ENCODE data around the gene TUBGCP3.
"Not testable (repeated sequence)": the region's sequence is repeated elsewhere in the genome, so short reads cannot be mapped to it uniquely, and the experiment has no call there.

Gene TUBGCP3

GRCh38 chr13:112562254-112562653, 25.7 kb downstream of the TUBGCP3 start:
- Histone ChIP-seq H3K36me3 (ENCODE audit: insufficient read depth, low read length) (peaks cover 6% of the 10 kb centered on the region; the same call in 1 of the 2 replicates), H3K27me3 (ENCODE audit: insufficient read depth, low read length) (no peaks in the 10 kb centered on the region), H3K4me3 (ENCODE audit: low read depth, low read length) (no peak overlapping the region), H2AFZ (ENCODE audit: low read length, unreplicated experiment) (no peak overlapping the region), H3K4me1 (ENCODE audit: control insufficient read depth, insufficient read depth, low read length, unreplicated experiment) (no peaks in the 10 kb centered on the region), H3K79me2 (ENCODE audit: control insufficient read depth, insufficient read depth, low read length, unreplicated experiment) (peaks cover 15% of the 10 kb centered on the region), H3K27ac (ENCODE audit: low read depth, low read length) (no peak overlapping the region)

- Histone ChIP-seq H3K79me2 (ENCODE audit: control insufficient read depth, insufficient read depth, low read length, unreplicated experiment) (peaks cover 15% of the 10 kb centered on the region), H3K27me3 (ENCODE audit: insufficient read depth, low read length) (no peaks in the 10 kb centered on the region), H3K27ac (ENCODE audit: low read depth, low read length) (no peak overlapping the region), H2AFZ (ENCODE audit: low read length, unreplicated experiment) (no peak overlapping the region), H3K4me3 (ENCODE audit: low read depth, low read length) (no peak overlapping the region), H3K36me3 (ENCODE audit: insufficient read depth, low read length) (peaks cover 12% of the 10 kb centered on the region), H3K4me1 (ENCODE audit: control insufficient read depth, insufficient read depth, low read length, unreplicated experiment) (no peaks in the 10 kb centered on the region)
These were observed 26.5 kb downstream of the TUBGCP3 start for GRCh38 chr13:112561478-112561877.

DNA sequence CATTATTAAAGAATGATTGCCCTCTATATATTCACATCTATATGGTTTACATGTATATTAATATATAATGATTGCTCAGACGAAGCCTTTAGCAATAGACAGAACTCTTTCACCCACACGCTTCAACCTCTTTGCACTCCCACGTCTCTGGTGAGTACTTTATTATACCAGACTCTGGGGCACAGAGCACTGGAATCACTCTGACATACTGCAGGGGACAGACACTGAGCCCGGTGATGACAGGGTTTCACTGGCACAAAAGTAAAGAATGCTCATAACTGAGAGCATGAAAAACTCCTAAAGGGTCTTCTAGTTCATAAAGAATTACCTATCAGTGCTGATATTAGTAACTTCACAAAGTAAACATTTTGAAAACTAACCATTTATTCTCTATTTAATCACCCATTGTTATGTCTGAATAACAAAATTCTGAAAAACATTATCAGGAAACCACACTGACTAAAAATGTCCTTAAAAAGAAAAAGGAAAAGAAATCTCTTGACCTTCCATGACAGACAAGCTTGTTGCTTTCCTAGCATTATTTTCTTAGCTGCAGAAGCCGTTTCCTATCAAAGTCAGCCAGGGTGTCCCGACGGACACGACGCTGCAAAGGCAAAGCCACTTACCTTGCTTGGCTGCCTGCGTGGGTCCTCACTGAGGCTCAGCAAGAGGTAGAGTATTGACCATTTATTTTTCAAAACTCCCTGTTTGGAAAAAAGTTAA, 29.1 kb downstream of the TUBGCP3 start:
- Histone ChIP-seq H3K36me3 (ENCODE audit: insufficient read depth, low read length) (peaks cover 15% of the 10 kb centered on the region; the same call in 1 of the 2 replicates), H3K27me3 (ENCODE audit: insufficient read depth, low read length) (no peaks in the 10 kb centered on the region), H2AFZ (ENCODE audit: low read length, unreplicated experiment) (no peak overlapping the region), H3K27ac (ENCODE audit: low read depth, low read length) (no peak overlapping the region), H3K4me1 (ENCODE audit: control insufficient read depth, insufficient read depth, low read length, unreplicated experiment) (no peaks in the 10 kb centered on the region), H3K4me3 (ENCODE audit: low read depth, low read length) (no peak overlapping the region), H3K79me2 (ENCODE audit: control insufficient read depth, insufficient read depth, low read length, unreplicated experiment) (peaks cover 15% of the 10 kb centered on the region)

DNA sequence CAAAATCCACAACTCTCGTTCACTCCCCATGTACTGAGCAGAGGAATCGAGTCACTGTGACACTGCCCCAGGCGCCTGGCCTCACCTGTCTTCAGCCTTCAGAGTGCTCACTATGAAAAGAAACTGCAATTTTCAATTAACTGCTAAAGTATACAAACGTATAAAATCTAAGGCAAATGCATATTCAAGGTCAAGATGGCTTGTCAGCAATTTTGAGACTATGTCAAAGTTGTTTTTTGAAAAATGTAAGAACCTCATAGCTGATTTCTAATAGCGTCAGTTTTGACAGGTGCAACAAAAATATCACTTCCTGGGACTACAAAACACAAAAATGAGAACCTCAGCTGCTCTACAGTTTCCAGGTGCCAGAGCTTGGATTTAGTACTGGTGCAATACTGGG, 31.4 kb downstream of the TUBGCP3 start:
- no peak overlapping the region for H2AFZ ChIP-seq (ENCODE audit: low read length, unreplicated experiment)
- H3K36me3 ChIP-seq (ENCODE audit: insufficient read depth, low read length): peaks cover 15% of the 10 kb centered on the region; the same call in 1 of the 2 replicates
- H3K4me1 ChIP-seq (ENCODE audit: control insufficient read depth, insufficient read depth, low read length, unreplicated experiment): no peaks in the 10 kb centered on the region
- H3K4me3 ChIP-seq (ENCODE audit: low read depth, low read length): no peak overlapping the region
- peaks cover 10% of the 10 kb centered on the region for H3K79me2 ChIP-seq (ENCODE audit: control insufficient read depth, insufficient read depth, low read length, unreplicated experiment)
- no peak overlapping the region for H3K27ac ChIP-seq (ENCODE audit: low read depth, low read length)
- H3K27me3 ChIP-seq (ENCODE audit: insufficient read depth, low read length): no peaks in the 10 kb centered on the region

DNA sequence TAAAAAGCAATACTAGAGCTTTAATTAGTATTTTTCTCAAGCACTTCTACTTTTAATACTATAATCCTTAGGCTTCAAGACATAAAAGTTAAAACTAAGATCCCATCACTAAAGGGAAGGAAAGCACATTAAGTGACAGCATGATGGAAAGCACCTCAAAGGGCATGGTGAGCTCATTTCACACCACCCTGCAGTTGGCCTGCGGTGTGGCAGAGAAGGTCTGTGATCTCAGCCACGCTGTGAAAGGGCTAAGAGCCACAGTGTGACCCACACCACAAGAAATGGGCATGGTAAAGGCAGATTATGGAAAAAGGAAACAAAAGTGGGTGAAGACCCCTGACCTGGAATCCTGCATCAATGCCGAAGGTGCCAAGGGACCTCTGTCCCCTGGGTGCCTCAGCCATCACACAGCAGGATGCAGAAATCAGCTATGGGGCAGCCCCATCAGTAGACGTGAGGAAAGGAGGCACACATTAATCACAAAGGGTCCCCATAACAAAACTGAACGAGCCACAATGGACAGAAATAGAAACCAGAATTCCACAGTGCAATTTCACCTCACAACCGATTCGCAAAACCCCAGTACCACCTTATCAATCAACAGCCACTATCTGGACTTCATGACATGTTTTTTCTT, 33.6 kb downstream of the TUBGCP3 start:
- peaks cover 18% of the 10 kb centered on the region; the same call in 1 of the 2 replicates for H3K36me3 ChIP-seq (ENCODE audit: insufficient read depth, low read length)

DNA sequence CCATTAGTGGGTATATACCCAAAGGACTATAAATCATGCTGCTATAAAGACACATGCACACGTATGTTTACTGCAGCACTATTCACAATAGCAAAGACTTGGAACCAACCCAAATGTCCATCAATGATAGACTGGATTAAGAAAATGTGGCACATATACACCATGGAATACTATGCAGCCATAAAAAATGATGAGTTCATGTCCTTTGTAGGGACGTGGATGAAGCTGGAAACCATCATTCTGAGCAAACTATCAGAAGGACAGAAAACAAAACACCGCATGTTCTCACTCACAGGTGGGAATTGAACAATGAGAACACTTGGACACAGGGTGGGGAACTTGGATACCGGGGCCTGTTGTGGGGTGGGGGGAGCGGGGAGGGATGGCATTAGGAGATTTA, 39.0 kb downstream of the TUBGCP3 start:
- H3K27ac ChIP-seq (ENCODE audit: low read depth, low read length); H3K4me3 ChIP-seq (ENCODE audit: low read depth, low read length); H3K79me2 ChIP-seq (ENCODE audit: control insufficient read depth, insufficient read depth, low read length, unreplicated experiment); H3K27me3 ChIP-seq (ENCODE audit: insufficient read depth, low read length); H3K4me1 ChIP-seq (ENCODE audit: control insufficient read depth, insufficient read depth, low read length, unreplicated experiment); H2AFZ ChIP-seq (ENCODE audit: low read length, unreplicated experiment): not testable (repeated sequence)
- peaks cover 13% of the 10 kb centered on the region; the same call in 1 of the 2 replicates for H3K36me3 ChIP-seq (ENCODE audit: insufficient read depth, low read length)

More for the DNA sequence above, 33.6 kb downstream of the TUBGCP3 start:
- H3K4me1 ChIP-seq (ENCODE audit: control insufficient read depth, insufficient read depth, low read length, unreplicated experiment): no peaks in the 10 kb centered on the region
- H3K79me2 ChIP-seq (ENCODE audit: control insufficient read depth, insufficient read depth, low read length, unreplicated experiment): no peaks in the 10 kb centered on the region
- no peak overlapping the region for H3K4me3 ChIP-seq (ENCODE audit: low read depth, low read length)
- no peak overlapping the region for H3K27ac ChIP-seq (ENCODE audit: low read depth, low read length)
- H2AFZ ChIP-seq (ENCODE audit: low read length, unreplicated experiment): no peak overlapping the region
- H3K27me3 ChIP-seq (ENCODE audit: insufficient read depth, low read length): no peaks in the 10 kb centered on the region

GRCh38 chr13:112545856-112546255, 42.1 kb downstream of the TUBGCP3 start:
- H3K36me3 ChIP-seq (ENCODE audit: insufficient read depth, low read length): peaks cover 13% of the 10 kb centered on the region; the same call in 1 of the 2 replicates
- H3K4me1 ChIP-seq (ENCODE audit: control insufficient read depth, insufficient read depth, low read length, unreplicated experiment): peaks cover 4% of the 10 kb centered on the region
- H3K79me2 ChIP-seq (ENCODE audit: control insufficient read depth, insufficient read depth, low read length, unreplicated experiment): no peaks in the 10 kb centered on the region
- H2AFZ ChIP-seq (ENCODE audit: low read length, unreplicated experiment): no peak overlapping the region
- no peaks in the 10 kb centered on the region for H3K27me3 ChIP-seq (ENCODE audit: insufficient read depth, low read length)
- H3K4me3 ChIP-seq (ENCODE audit: low read depth, low read length): no peak overlapping the region
- H3K27ac ChIP-seq (ENCODE audit: low read depth, low read length): peak overlapping the region; percentile 13; the same call in 1 of the 2 replicates

- Histone ChIP-seq H3K79me2 (ENCODE audit: control insufficient read depth, insufficient read depth, low read length, unreplicated experiment) (no peaks in the 10 kb centered on the region), H3K4me3 (ENCODE audit: low read depth, low read length) (no peak overlapping the region), H3K27me3 (ENCODE audit: insufficient read depth, low read length) (no peaks in the 10 kb centered on the region), H3K4me1 (ENCODE audit: control insufficient read depth, insufficient read depth, low read length, unreplicated experiment) (no peaks in the 10 kb centered on the region), H2AFZ (ENCODE audit: low read length, unreplicated experiment) (no peak overlapping the region), H3K27ac (ENCODE audit: low read depth, low read length) (no peak overlapping the region), H3K36me3 (ENCODE audit: insufficient read depth, low read length) (no peaks in the 10 kb centered on the region)
These were observed 54.9 kb downstream of the TUBGCP3 start for GRCh38 chr13:112532837-112533745.

- no peak overlapping the region for H2AFZ ChIP-seq (ENCODE audit: low read length, unreplicated experiment)
- no peak overlapping the region for H3K4me3 ChIP-seq (ENCODE audit: low read depth, low read length)
- no peak overlapping the region for H3K27ac ChIP-seq (ENCODE audit: low read depth, low read length)
- H3K27me3 ChIP-seq (ENCODE audit: insufficient read depth, low read length): no peaks in the 10 kb centered on the region
- peaks cover 4% of the 10 kb centered on the region; the same call in 1 of the 2 replicates for H3K36me3 ChIP-seq (ENCODE audit: insufficient read depth, low read length)
- no peaks in the 10 kb centered on the region for H3K79me2 ChIP-seq (ENCODE audit: control insufficient read depth, insufficient read depth, low read length, unreplicated experiment)
- no peaks in the 10 kb centered on the region for H3K4me1 ChIP-seq (ENCODE audit: control insufficient read depth, insufficient read depth, low read length, unreplicated experiment)
These were observed 56.6 kb downstream of the TUBGCP3 start for GRCh38 chr13:112531263-112531794.

GRCh38 chr13:112530861-112531260, 57.1 kb downstream of the TUBGCP3 start:
- H3K4me1 ChIP-seq (ENCODE audit: control insufficient read depth, insufficient read depth, low read length, unreplicated experiment): no peaks in the 10 kb centered on the region
- no peak overlapping the region for H3K4me3 ChIP-seq (ENCODE audit: low read depth, low read length)
- no peaks in the 10 kb centered on the region for H3K79me2 ChIP-seq (ENCODE audit: control insufficient read depth, insufficient read depth, low read length, unreplicated experiment)
- H3K27me3 ChIP-seq (ENCODE audit: insufficient read depth, low read length): no peaks in the 10 kb centered on the region
- peaks cover 4% of the 10 kb centered on the region; the same call in 1 of the 2 replicates for H3K36me3 ChIP-seq (ENCODE audit: insufficient read depth, low read length)
- H2AFZ ChIP-seq (ENCODE audit: low read length, unreplicated experiment): no peak overlapping the region
- H3K27ac ChIP-seq (ENCODE audit: low read depth, low read length): no peak overlapping the region
